Body of pancreas (tissue), 4 donors: Measurements from ENCODE around the gene NDC80.

Experiments
- CTCF ChIP-seq, 7 experiments: fragments of 450-650 bp in 4 of 7; fragments of 200-600 bp in 3 of 7; sonication (generic) in 3 of 7; IDR thresholded peaks; one replicate each; pipeline ENCODE4 v1.5.1; 2016 to 2019; ENCODE audit warnings: antibody characterized with exemption in 7 of 7
- POLR2A ChIP-seq, 3 donors: fragments of 450-650 bp; IDR thresholded peaks; one replicate each; pipeline ENCODE4 v1.6.1; 2016; ENCODE audit warnings: antibody characterized with exemption in 3 of 3, mild to moderate bottlenecking in 2 of 3

- TF ChIP-seq CTCF (IDR thresholded peaks at IDR 0.05) (no peak), POLR2A (IDR thresholded peaks at IDR 0.05) (no peak)
Observed at GRCh38 chr18:2555895-2556294, 15.5 kb upstream of the NDC80 start.
